Placental pericyte (primary cell): ENCODE results near the gene CTAGE4. TPM values are rescaled to one million over a fixed set of nuclear protein-coding genes. Genes with fewer than 3 reads are reported as not detected.

ENCODE experiments used
- total RNA-seq: library from RNA; depleted of rRNA; stranded (reverse); fragments of >200 nt; gene quantifications from 2 replicates; pipeline ENCODE4 v1.2.3, GENCODE V29; 2012

CTAGE4 gene, protein sequence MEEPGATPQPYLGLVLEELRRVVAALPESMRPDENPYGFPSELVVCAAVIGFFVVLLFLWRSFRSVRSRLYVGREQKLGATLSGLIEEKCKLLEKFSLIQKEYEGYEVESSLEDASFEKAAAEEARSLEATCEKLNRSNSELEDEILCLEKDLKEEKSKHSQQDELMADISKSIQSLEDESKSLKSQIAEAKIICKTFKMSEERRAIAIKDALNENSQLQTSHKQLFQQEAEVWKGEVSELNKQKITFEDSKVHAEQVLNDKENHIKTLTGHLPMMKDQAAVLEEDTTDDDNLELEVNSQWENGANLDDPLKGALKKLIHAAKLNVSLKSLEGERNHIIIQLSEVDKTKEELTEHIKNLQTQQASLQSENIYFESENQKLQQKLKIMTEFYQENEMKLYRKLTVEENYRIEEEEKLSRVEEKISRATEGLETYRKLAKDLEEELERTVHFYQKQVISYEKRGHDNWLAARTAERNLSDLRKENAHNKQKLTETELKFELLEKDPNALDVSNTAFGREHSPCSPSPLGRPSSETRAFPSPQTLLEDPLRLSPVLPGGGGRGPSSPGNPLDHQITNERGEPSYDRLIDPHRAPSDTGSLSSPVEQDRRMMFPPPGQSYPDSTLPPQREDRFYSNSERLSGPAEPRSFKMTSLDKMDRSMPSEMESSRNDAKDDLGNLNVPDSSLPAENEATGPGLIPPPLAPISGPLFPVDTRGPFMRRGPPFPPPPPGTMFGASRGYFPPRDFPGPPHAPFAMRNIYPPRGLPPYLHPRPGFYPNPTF
- 0.86 and 0.88 TPM in 2 replicates for total RNA-seq

DNA sequence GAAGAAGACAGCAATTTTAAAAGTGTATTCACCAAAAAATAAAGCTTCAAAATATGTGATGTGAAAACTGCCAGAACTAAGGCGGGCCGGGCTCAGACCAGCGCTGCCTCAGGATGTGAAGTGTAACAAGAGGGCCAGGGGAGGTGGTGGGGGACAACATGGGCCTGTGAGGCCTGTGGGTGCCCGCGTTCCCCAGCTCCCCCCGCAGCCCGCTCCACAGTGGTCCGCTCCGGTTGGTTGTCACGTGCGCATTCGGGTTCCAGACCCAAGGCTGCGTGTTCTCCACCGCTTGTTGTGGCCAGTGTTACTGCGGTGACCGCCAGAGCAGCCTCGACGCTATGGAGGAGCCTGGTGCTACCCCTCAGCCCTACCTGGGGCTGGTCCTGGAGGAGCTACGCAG, at the start of gene CTAGE4:
Gene CTAGE4, plus strand, starts transcription at position 301 of the 400 bp plus-strand sequence. Its CDS starts 38 bp downstream, at position 339.

DNA sequence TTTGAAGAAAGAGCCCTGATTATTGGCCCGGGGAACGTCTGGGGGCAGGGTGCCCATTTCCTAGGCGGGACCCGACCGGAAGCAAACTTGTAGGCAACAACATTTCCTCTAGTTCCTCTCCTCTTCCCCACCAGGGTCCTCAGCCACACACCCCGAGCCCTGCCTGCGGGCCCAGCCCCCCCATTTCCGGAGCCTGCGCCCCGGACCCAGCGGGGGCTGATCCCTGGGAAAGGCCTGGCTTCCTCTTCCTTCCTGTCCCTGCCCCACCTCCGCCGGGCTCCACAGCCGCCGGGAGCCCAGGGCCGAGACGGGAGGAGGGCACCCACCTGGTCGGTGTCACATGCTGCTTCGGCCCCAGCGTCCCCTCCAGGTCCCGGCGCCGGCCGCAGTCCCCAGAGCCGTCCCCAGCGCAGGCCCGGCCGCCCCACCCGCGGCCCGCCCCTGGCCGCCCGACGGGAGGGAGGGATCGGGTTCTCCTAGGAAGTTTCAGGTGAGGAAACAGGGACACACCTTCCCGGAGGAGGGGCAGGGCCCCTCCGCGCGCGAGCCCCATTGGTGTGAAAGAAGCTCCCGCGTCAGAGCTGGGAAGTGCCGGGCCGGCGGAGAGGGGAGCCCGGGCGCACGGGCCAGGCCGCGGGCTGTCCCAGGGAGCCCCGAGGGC, 12.1 kb downstream of the CTAGE4 start, which contains the start of gene ARHGEF35:
Gene ARHGEF35, minus strand, starts transcription at position 622 of the 661 bp plus-strand sequence. CDS start 7,450 bp downstream, outside the sequence.

Other genes starting within 250 kb of the CTAGE4 start
- not detected in 2 replicates for gene OR2F2, start 248.2 kb upstream of the CTAGE4 start, total RNA-seq
- gene OR2F1, start 228.6 kb upstream of the CTAGE4 start, total RNA-seq, result not detected in 2 replicates
- gene OR6B1, start 183.1 kb upstream of the CTAGE4 start, total RNA-seq, result not detected in 2 replicates
- gene OR2A5, start 134.5 kb upstream of the CTAGE4 start, total RNA-seq, result not detected in 2 replicates
- not detected in 2 replicates for gene OR2A25, start 113.7 kb upstream of the CTAGE4 start, total RNA-seq
- not detected in 2 replicates for gene OR2A12, start 97.2 kb upstream of the CTAGE4 start, total RNA-seq
- gene OR2A2, start 73.9 kb upstream of the CTAGE4 start, total RNA-seq, result not detected in 2 replicates
- not detected in 2 replicates for gene OR2A14, start 60.3 kb upstream of the CTAGE4 start, total RNA-seq
- 0.66 and 1.1 TPM in 2 replicates for gene ARHGEF35, start 12.4 kb downstream of the CTAGE4 start, total RNA-seq
- gene OR2A42, start 56.1 kb downstream of the CTAGE4 start, total RNA-seq, result not detected in 2 replicates
- 0.22 and 0.57 TPM in 2 replicates for gene OR2A7, start 81.3 kb downstream of the CTAGE4 start, total RNA-seq
- under 0.01 TPM in 2 replicates for gene CTAGE8, start 85.8 kb downstream of the CTAGE4 start, total RNA-seq
- 0.14 TPM in 1 of 2 replicates, not detected in the other for gene OR2A1, start 129.0 kb downstream of the CTAGE4 start, total RNA-seq
- 2.2 and 3.1 TPM in 2 replicates for gene ARHGEF5, start 171.9 kb downstream of the CTAGE4 start, total RNA-seq
- not detected in 2 replicates for gene NOBOX, start 220.2 kb downstream of the CTAGE4 start, total RNA-seq